Right lobe of liver (tissue), 6 donors: Measurements from ENCODE around the gene RAD18. TPM values are rescaled to one million over a fixed set of nuclear protein-coding genes. Genes with fewer than 3 reads are reported as not detected.

Experiments
- ATAC-seq, 4 donors: fragments of 200-7000 bp; cut with Tn5 transposase; one replicate each; pipeline ENCODE4 v1.9.1; 2020; ENCODE audit warnings: mild to moderate bottlenecking in 4 of 4, moderate library complexity in 4 of 4
- DNase-seq, 3 donors: peaks; one replicate each; pipeline ENCODE4 v3.0.0-alpha.2; 2020
- H3K27ac ChIP-seq, 3 donors: fragments of 200-600 bp; one replicate each; pipeline ENCODE4 v1.8.0; 2022
- H3K27me3 ChIP-seq, 2 donors: fragments of 200-600 bp; one replicate each; pipeline ENCODE4 v1.8.0; 2022
- H3K36me3 ChIP-seq, 4 donors: fragments of 200-600 bp; sonication (generic) in 1 of 4; one replicate each; pipeline versions ENCODE4 v1.5.1 to v1.8.0; 2017 to 2022; ENCODE audit warnings: control low read depth in 1 of 4
- H3K4me1 ChIP-seq, 4 donors: fragments of 200-600 bp; sonication (generic) in 1 of 4; one replicate each; pipeline versions ENCODE4 v1.5.1 to v1.8.0; 2017 to 2022; ENCODE audit warnings: control low read depth in 1 of 4
- H3K4me3 ChIP-seq, 3 donors: fragments of 200-600 bp; one replicate each; pipeline ENCODE4 v1.8.0; 2022
- H3K9me3 ChIP-seq, 4 donors: fragments of 200-600 bp; sonication (generic) in 1 of 4; one replicate each; pipeline versions ENCODE4 v1.5.1 to v1.8.0; 2017 to 2022; ENCODE audit warnings: control low read depth in 1 of 4
- CTCF ChIP-seq, 4 donors: fragments of 200-600 bp in 3 of 4; fragments of 450-650 bp in 1 of 4; IDR thresholded peaks; one replicate each; pipeline versions ENCODE4 v1.5.1 to v1.8.0; 2016 to 2022; ENCODE audit warnings: antibody characterized with exemption in 4 of 4, mild to moderate bottlenecking in 2 of 4
- POLR2A ChIP-seq: fragments of 450-650 bp; IDR thresholded peaks from one replicate; pipeline ENCODE4 v1.6.1; 2017; ENCODE audit warnings: antibody characterized with exemption, mild to moderate bottlenecking
- WGBS: methylation state at CpG from one replicate; pipeline ENCODE4 v1.1.6; 2018; ENCODE audit warnings: low coverage, low lambda C conversion rate; ENCODE audit not compliant: insufficient coverage; ENCODE audit errors: missing lambda C conversion rate; 5-methylcytosine and 5-hydroxymethylcytosine counted together
- intact Hi-C, 2 donors: fragments of 100-400 bp; cut with DNase I; formaldehyde crosslinking; loops; one replicate each; pipeline versions ENCODE4 v1.11.2 to v1.14.1; 2022
- total RNA-seq, 6 experiments: library from RNA; depleted of rRNA in 2 of 6; stranded (reverse); fragments of >200 nt in 2 of 6; fragmentation: NEBNext Ultra II Directional in 3 of 6; extraction: Animal tissue kit (Norgen Biotek cat#: 25700) in 3 of 6; gene quantifications; one replicate each; pipeline versions ENCODE4 v1.1.0 to v1.2.4, GENCODE V29; 2016 to 2023
- donor health status: DM: no; HTN: yes; CAD: no.
- donor health status: DM: no; HTN: no; CAD: no.
- donor health status: DM: no; HTN: no; CAD: no.
- donor health status: DM: no; HTN: yes; CAD: no.
- donor health status: DM: no; HTN: yes; CAD: no.

The RAD18 gene
- total RNA-seq, 6 experiments from 2014 or later: 1.9 to 5.1 (median 4.3) TPM

- DNase-seq (no peak), ATAC-seq (no peak)
- Histone ChIP-seq H3K4me1 (no peaks in the 10 kb centered on the region), H3K9me3 (no peaks in the 10 kb centered on the region), H3K27me3 (no peaks in the 10 kb centered on the region), H3K27ac (no peak overlapping the region), H3K4me3 (no peak overlapping the region), H3K36me3 (no peaks in the 10 kb centered on the region)
- TF ChIP-seq POLR2A (no peak), CTCF (IDR thresholded peaks at IDR 0.05) (no peak)
- intact Hi-C loops: no loop called here
- 93% methylated on average over 4 of the region's 4 CpGs for WGBS
These were observed 48.8 kb downstream of the RAD18 start for GRCh38 chr3:8914491-8914890.

GRCh38 chr3:8911781-8912180 is 51.5 kb downstream of the RAD18 start:
- no peak for DNase-seq
- H3K4me1 ChIP-seq: no peaks in the 10 kb centered on the region
- H3K9me3 ChIP-seq: no peaks in the 10 kb centered on the region
- intact Hi-C loops: no loop called here
- no peaks in the 10 kb centered on the region for H3K27me3 ChIP-seq
- no peaks in the 10 kb centered on the region for H3K36me3 ChIP-seq
- no peak for ATAC-seq
- H3K4me3 ChIP-seq: no peak overlapping the region
- no peak overlapping the region for H3K27ac ChIP-seq
- 83% methylated on average over 2 of the region's 2 CpGs for WGBS
- TF ChIP-seq CTCF (IDR thresholded peaks at IDR 0.05) (no peak), POLR2A (no peak)

GRCh38 chr3:8909160-8909559 is 54.1 kb downstream of the RAD18 start:
- H3K27ac ChIP-seq: no peak overlapping the region
- H3K4me3 ChIP-seq: no peak overlapping the region
- H3K4me1 ChIP-seq: no peaks in the 10 kb centered on the region
- no peaks in the 10 kb centered on the region for H3K9me3 ChIP-seq
- TF ChIP-seq POLR2A (no peak), CTCF (IDR thresholded peaks at IDR 0.05) (no peak)
- no peaks in the 10 kb centered on the region for H3K27me3 ChIP-seq
- no peaks in the 10 kb centered on the region for H3K36me3 ChIP-seq
- ATAC-seq (no peak), DNase-seq (no peak)
- WGBS: 67% methylated on average over 3 of the region's 3 CpGs
- intact Hi-C loops: no loop called here

GRCh38 chr3:8903191-8903590 is 60.1 kb downstream of the RAD18 start:
- H3K27me3 ChIP-seq: no peaks in the 10 kb centered on the region
- H3K9me3 ChIP-seq: no peaks in the 10 kb centered on the region
- intact Hi-C loops: no loop called here
- no peak for TF ChIP-seq CTCF (IDR thresholded peaks at IDR 0.05)
- TF ChIP-seq POLR2A: no peak
- H3K4me3 ChIP-seq: no peak overlapping the region
- no peak overlapping the region for H3K27ac ChIP-seq
- H3K36me3 ChIP-seq: no peaks in the 10 kb centered on the region
- WGBS: 88% methylated on average over 5 of the region's 5 CpGs
- DNase-seq (no peak), ATAC-seq (no peak)
- no peaks in the 10 kb centered on the region for H3K4me1 ChIP-seq

GRCh38 chr3:8900869-8901268 is 62.4 kb downstream of the RAD18 start:
- no peak for TF ChIP-seq POLR2A
- no peak for TF ChIP-seq CTCF (IDR thresholded peaks at IDR 0.05)
- WGBS: 98% methylated on average over 3 of the region's 3 CpGs

More at GRCh38 chr3:8900869-8901268, 62.4 kb downstream of the RAD18 start:
- ATAC-seq: no peak
- no peak for DNase-seq
- Histone ChIP-seq H3K9me3 (no peaks in the 10 kb centered on the region), H3K27me3 (no peaks in the 10 kb centered on the region), H3K27ac (no peak overlapping the region), H3K4me3 (no peak overlapping the region), H3K4me1 (no peaks in the 10 kb centered on the region), H3K36me3 (no peaks in the 10 kb centered on the region)
- intact Hi-C loops: no loop called here
